ENCODE results near the gene MINK1.
"Not testable (repeated sequence)": the region's sequence is repeated elsewhere in the genome, so short reads cannot be mapped to it uniquely, and the experiment has no call there.

The MINK1 gene

GRCh38 chr17:4812690-4813089, 20.4 kb upstream of the MINK1 start:
- FAIRE-seq = no peak

GRCh38 chr17:4815043-4815675, 18.0 kb upstream of the MINK1 start:
- FAIRE-seq = no peak

- FAIRE-seq = no peak
These were observed 16.3 kb upstream of the MINK1 start for GRCh38 chr17:4816826-4817225.

- no peak for FAIRE-seq
These were observed 14.9 kb upstream of the MINK1 start for GRCh38 chr17:4818276-4818675.

GRCh38 chr17:4822835-4823234, 10.3 kb upstream of the MINK1 start:
- FAIRE-seq = no peak

GRCh38 chr17:4823373-4824089, 9.6 kb upstream of the MINK1 start:
- no peak for FAIRE-seq

- no peak for FAIRE-seq
These were observed 5.7 kb upstream of the MINK1 start for GRCh38 chr17:4827399-4827798.

- not testable (repeated sequence) for FAIRE-seq
These were observed 337 bp upstream of the MINK1 start for GRCh38 chr17:4832829-4833177.

- FAIRE-seq = no peak
These were observed 971 bp downstream of the MINK1 start for GRCh38 chr17:4833941-4834680.

GRCh38 chr17:4834681-4835020, 1.5 kb downstream of the MINK1 start:
- no peak for FAIRE-seq

- FAIRE-seq = no peak
These were observed 3.1 kb downstream of the MINK1 start for GRCh38 chr17:4836221-4836620.

- FAIRE-seq = no peak
These were observed 4.5 kb downstream of the MINK1 start for GRCh38 chr17:4837471-4838308.

GRCh38 chr17:4838309-4838785, 5.2 kb downstream of the MINK1 start:
- no peak for FAIRE-seq

GRCh38 chr17:4839221-4839620, 6.1 kb downstream of the MINK1 start:
- FAIRE-seq = no peak

- no peak for FAIRE-seq
These were observed 7.1 kb downstream of the MINK1 start for GRCh38 chr17:4839965-4840892.

GRCh38 chr17:4840893-4841242, 7.7 kb downstream of the MINK1 start:
- FAIRE-seq = no peak

- FAIRE-seq = no peak
These were observed 9.2 kb downstream of the MINK1 start for GRCh38 chr17:4842376-4842775.

- FAIRE-seq = no peak
These were observed 10.3 kb downstream of the MINK1 start for GRCh38 chr17:4843321-4844000.

- no peak for FAIRE-seq
These were observed 12.0 kb downstream of the MINK1 start for GRCh38 chr17:4845118-4845517.

GRCh38 chr17:4846635-4847390, 13.7 kb downstream of the MINK1 start:
- FAIRE-seq = no peak
